Retina (tissue), 1 donor: ENCODE measurements around the gene AP5B1.
A peak's percentile ranks its signal among the peaks of the same experiment; 100 is the strongest.
"Not testable (repeated sequence)": the region's sequence is repeated elsewhere in the genome, so short reads cannot be mapped to it uniquely, and the experiment has no call there.

Experiments
- DNase-seq: peaks from one replicate; pipeline ENCODE4 v3.0.0-alpha.2; 2016

AP5B1 gene

DNA sequence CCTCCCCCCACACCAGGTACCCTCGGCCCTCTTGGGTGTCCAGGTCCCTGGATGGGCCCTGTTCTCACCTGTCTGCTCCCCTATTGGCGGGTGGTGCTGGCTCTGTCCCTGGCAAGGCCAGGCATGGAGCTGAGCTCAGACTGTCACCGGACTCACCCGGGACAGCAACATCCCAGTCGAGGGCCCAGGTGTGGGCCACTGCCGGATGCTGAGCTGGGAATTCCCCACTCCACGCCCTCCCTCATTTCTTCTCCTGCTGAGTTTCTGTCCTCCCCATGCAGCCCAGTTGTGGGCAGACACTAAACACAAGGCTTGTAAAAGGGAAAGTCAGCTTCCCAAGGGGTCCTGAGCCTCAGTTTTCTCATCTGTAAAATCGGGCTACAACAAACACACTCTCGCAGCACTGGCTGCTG, 2.0 kb upstream of the AP5B1 start:
- DNase-seq, result no peak

- no peak for DNase-seq
Observed at GRCh38 chr11:65781962-65782815, 1.4 kb upstream of the AP5B1 start.

- DNase-seq, result peak; percentile 69
Observed at GRCh38 chr11:65781152-65781961, 581 bp upstream of the AP5B1 start.

DNA sequence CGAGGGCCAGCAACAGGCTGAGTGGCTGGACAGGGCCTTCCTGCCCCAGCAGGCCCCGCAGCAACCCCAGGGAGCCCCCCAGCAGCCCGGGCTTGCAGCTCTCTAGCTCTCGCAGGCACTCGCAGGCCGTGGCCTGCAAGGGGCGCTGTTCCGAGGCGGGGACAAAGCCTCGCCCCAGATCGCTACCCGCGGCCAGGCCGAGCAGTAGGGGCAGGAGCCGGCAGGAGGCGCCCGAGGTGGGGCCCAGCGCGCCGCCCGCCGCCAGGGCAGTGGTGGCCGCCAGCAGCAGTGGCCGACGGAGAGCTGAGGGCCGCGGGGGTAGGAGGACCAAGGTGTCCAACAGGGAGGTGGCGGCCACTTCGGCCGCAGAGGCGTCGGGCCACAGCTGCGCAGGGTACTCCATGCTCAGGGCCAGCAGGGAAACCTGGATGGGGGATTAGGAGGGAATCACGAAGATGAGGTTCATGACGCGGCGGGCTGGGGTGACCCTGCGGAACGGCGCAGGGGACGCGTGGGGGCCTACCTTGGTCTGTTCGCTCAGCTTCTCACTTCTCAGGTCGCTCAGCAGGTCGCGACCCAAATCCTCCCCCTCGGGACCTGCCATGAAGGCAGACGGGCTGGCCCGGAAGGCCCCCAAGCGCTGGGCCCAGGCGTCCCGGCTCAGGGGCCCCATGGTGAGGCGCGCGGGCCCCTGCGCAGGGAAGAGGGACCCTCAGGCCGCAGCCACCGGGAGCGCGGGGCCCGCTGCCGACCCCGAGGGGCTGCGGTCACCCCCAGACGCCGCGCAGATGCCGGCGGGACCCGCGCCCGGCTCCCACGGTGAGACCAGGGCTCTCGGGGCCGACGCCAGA, 632 bp downstream of the AP5B1 start:
- peak; percentile 82 for DNase-seq

- DNase-seq, result no peak
Observed at GRCh38 chr11:65779669-65779918, 1.2 kb downstream of the AP5B1 start.

- no peak for DNase-seq
Observed at GRCh38 chr11:65778901-65779668, 1.7 kb downstream of the AP5B1 start.

GRCh38 chr11:65778431-65778900, 2.3 kb downstream of the AP5B1 start:
- no peak for DNase-seq

DNA sequence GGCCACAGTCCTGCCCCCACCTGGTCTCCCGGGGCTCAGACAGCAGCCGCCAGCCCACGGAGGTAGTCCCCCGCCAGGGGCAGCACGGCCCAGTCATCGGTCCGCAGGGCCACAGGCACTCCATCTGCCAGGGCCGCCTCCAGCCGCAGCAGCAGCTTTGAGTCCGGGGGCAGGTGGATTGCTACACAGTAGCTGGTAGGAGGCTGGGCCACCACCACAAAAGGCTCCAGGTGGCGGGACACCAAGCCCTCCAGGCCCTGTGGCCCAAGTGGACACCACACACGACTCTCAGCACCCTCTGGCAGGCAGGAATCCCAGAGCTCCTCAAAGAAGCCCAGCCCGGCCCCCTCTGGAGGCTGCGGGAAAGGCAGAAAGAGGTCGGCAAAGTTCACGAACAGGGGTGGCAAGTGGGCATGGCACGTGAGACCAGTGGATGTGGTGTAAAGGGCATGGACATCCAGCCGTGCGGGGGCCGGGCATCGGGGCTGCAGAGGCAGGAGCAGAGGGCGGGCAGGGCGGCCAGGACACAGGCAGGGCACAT, 2.9 kb downstream of the AP5B1 start:
- no peak for DNase-seq

DNA sequence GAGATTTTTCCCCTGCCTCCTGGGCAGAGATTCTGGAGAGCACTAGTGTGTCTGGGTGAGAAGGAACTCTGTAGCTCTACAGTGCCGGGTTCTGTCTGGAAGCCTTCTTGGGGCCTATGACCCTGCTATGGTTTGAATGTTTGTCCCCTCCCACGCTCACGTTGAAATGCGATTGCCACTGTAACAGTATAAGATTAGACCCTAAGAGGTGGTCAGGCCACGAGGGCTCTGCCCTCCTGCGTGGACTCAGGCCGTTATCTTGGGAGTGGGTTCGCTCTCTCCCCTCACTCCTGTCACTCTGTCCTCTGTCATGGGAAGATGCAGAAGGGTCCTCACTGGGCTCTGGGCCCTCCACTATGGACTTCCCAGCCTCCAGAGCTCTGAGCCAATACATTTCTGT, 3.5 kb downstream of the AP5B1 start:
- DNase-seq, result no peak

- DNase-seq, result no peak
Observed at GRCh38 chr11:65776710-65777141, 4.0 kb downstream of the AP5B1 start.

DNA sequence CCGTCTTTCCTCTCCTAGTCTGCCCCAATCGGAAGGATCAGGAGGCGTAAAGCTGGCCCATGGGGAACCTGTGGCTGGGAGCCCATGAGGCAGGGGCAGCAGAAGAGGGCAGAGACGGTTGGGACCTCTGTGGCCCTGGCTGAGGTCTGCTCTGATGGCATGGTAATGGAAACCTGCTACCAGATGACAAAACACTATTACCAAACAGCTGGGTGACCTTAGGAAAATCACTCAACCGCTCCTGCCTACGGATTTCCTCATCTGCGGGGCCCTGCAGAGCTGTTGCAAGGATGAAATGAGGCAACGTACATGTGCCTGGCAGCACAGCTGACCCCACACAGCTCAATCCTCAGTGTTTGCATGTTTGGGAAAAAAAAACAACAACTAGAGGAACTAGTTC, 4.6 kb downstream of the AP5B1 start:
- no peak for DNase-seq

GRCh38 chr11:65774525-65775306, 6.1 kb downstream of the AP5B1 start:
- no peak for DNase-seq

- DNase-seq, result no peak
Observed at GRCh38 chr11:65773784-65774411, 6.9 kb downstream of the AP5B1 start.

DNA sequence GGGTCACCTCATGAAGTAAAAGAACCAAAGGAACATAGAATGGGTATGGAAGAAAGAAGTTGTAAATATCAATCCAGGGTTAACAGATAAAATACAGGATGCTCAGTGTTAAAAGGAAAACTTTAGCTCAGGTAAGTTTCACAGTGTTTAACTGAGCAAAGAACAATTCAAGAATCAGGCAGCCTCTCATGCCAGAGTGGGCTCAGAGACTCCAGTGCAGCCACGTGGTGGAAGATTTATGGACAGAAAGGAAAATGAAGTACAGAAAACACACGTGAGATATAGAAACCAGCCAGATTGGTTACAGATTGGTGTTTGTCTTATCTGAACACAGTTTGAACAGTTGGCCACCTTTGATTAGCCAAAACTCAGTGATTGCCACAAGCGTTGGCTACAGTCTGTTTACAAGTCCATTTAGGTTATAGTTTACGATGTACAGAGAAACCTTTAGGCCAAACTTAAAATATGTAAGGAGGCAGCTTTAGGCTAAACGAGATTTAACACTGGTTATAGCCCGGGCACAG, 9.1 kb downstream of the AP5B1 start:
- DNase-seq, result no peak

- DNase-seq, result no peak
Observed at GRCh38 chr11:65770951-65771567, 9.7 kb downstream of the AP5B1 start.

GRCh38 chr11:65767806-65768205, 13.0 kb downstream of the AP5B1 start:
- not testable (repeated sequence) for DNase-seq

- DNase-seq, result no peak
Observed at GRCh38 chr11:65767406-65767805, 13.4 kb downstream of the AP5B1 start.

DNA sequence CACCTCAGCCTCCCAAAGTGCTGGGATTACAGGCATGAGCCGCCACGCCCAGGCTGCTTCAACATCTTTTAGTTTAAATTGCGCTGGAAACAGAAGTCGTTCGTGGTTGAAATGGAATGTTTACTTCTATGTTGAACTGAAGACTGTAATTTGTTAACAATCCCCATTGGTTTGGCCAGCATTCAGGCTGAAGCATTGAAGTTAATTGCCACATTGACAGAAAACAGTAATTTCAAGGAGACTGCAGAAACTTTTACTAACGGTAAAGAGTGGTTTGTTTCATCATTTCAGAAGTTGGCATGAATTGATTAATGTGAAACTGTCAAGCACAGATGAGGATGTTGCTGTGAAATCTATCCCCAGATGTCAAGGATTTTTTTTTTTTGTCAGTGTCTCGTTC, 14.2 kb downstream of the AP5B1 start:
- DNase-seq, result no peak

DNA sequence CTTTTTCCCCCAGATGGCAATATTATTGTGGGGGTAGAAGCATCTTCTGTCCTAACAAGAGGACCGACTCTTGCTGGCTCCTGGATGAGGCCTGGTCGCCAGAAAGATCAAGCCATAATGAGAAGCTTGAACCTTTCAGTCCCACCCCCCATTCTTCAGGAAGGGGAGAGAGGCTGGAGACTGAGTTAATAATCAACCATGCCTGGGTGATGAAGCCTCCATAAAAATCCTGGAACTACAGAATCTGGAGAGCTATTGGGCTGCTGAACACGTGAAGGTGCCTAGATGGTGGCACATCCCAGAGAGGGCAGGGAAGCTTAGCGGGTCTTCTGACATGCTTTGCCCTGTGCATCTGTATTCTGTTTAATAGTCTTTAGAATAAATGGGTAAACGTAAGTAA, 16.3 kb downstream of the AP5B1 start:
- DNase-seq, result no peak

DNA sequence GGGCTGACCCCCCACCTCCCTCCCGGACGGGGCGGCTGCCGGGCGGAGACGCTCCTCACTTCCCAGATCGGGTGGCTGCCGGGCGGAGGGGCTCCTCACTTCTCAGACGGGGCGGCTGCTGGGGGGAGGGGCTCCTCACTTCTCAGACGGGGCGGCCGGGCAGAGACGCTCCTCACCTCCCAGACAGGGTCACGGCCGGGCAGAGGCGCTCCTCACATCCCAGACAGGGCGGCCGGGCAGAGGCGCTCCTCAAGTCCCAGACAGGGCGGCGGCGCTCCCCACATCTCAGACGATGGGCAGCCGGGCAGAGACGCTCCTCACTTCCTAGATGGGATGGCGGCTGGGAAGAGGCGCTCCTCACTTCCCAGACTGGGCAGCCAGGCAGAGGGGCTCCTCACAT, 18.0 kb downstream of the AP5B1 start:
- DNase-seq, result not testable (repeated sequence)
